ENCODE measurements around the gene CEP57L1.
"Not testable (repeated sequence)": the region's sequence is repeated elsewhere in the genome, so short reads cannot be mapped to it uniquely, and the experiment has no call there.

CEP57L1 gene

DNA sequence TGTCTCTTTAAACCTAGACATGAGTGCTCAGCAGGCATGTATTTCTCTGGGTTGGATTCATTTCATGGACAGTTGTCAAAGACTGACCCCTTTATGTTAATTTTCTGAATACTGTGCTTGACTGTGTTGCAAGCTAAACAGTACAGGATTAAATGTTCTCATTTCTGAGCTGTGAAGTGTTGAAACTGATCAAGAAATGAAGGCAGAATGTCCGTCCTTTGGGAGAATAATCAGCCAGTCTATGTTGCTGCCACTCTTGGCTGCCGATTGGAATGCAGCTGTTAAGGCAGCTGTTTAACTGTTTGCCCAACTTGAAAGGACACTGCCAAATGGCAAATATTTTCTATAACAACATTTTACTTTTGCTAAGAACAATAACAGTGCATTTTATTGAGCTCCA lies 87.3 kb downstream of the CEP57L1 start:
- DNase-seq = no peak

DNA sequence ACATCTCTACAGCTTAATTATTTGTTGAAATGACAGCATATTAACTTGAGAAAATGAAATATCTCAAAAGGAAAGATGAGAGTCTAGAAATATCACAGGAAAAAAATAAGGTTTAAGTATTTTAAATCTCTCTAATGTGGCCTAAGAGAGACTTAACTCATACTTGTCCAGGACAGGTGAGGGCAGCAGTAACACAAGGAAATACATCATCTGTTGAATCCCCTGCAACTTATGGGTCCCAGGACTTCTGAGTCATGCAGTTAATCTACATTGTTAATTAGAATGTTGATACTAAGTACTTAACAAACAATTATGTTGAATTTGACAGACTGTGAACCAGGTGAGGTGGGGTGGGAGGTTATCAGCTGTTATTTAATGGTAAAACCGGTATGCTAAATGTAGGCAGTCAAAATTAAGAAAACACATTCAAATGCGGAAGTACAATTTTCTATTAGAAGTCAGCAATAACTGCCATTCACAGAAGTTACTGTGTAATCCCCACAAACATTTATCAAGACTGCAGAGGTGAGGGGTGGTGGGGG lies 87.9 kb downstream of the CEP57L1 start:
- DNase-seq = peak; percentile 15

DNA sequence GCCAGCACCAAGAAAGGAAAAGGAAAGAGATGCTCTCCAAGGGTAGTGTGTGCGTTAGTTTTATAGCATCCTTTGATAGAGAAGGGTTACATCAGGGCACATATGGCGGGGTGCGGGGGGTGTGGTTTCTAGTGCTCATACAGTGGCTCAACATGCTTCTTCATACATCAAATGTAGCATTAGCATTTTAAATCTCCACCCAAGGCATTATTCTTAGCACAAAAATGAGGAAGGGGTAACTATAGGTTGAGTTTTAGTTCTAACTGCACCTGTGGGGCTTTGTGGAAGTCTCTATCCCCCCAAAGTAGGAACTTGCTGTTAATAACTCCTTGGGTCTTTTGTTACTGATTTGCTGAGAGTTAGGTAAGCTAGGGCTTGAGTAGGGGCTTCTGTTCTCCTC lies 89.3 kb downstream of the CEP57L1 start:
- no peak for DNase-seq

DNA sequence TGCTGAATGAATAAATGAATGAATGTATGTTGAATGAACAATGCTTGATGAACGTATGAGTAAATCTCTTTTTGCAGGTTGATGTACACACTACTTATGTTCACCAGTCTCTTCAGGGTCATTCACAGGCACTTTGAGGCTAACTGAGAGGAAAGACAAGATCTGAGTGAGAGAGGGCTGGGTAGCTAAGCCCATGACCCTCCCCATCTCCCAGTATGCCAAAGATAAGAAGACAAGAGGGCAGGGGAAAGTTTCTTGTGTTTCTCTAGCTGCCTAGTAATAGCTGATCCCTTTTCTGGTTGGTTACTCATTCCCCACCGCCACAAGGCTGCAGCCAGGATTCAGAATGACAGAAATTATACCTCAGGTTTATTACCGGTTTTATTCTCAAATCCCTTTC lies 90.7 kb downstream of the CEP57L1 start:
- DNase-seq = no peak

DNA sequence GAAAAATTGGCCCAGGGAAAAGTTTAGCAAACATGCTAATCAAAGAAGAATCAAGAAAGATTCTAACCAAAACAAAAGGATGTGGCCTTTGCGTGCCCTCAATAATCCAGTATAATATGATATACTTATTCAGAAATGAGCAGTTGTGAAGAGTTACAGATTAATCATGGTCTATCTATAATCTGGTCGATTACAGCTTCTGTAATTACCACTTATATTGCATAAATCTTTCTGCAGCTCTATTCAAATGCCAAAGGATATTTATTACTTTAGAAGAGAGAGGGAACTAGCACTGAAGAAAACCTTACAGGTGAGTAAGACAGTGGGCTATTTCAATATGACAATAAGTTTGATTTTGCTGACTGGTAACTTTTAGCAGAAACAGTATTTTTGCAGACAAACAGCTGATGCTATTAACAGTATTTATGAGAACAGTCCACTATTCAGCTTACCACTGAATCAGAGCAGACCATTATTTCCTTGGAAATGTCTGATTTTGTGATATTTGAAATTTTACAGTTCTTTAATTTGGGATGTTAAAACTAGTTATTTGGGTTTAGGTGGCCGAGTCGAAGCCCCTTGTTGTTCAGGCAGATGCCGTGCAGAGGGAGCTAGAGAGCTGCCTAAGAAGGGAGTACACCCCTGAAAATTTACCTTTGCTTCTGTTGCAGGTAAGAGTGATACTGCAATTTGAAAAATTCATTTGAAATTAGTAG lies 92.2 kb downstream of the CEP57L1 start:
- DNase-seq = peak; percentile 32

DNA sequence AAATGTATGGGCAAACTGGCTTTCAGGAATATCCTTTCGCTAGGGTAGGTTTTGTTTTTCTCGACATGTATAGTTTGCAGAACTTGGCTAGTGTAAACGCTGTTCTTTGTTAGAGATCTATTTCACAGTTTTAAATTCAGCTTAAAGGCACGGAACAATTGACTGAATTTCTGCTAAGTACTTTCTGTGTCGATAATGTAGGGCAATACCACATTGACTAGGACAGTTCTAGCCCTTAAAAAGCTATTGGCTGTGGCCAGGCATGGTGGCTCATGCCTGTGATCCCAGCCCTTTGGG lies 92.8 kb downstream of the CEP57L1 start:
- no peak for DNase-seq

DNA sequence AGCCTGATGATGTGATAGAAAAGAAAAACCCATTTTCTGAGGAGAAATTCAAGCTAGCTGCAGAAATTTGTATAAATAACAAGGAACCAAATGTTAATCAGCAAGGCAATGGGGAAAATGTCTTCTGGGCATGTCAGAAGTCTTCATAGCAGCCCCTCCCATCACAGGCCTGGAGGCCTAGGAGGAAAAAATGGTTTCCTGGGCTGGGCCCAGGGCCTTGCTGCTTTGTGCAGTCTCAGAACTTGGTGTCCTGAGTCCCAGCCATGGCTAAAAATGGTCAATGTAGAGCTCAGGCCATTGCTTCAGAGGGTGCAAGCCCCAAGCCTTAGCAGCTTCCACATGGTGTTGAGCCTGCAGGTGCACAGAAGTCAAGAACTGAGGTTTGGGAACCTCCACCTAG lies 96.1 kb downstream of the CEP57L1 start:
- DNase-seq = not testable (repeated sequence)

DNA sequence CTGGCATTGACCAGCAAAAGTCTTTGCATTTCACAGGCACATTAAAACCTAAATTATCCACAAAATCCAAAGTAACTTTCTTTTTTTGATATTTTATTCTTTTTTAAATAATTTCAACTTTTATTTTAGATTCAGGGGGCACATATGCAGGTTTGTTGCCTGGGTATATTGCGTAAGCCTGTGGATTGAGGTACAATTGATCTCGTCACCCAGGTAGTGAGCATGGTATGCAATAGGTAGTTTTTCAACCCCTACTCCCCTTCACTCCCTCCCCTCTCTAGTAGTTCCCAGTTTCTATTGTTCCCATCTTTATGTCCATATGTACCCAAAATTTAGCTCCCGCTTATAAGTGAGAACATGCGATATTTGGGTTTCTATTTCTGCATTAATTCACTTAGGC lies 97.6 kb downstream of the CEP57L1 start:
- DNase-seq = no peak

DNA sequence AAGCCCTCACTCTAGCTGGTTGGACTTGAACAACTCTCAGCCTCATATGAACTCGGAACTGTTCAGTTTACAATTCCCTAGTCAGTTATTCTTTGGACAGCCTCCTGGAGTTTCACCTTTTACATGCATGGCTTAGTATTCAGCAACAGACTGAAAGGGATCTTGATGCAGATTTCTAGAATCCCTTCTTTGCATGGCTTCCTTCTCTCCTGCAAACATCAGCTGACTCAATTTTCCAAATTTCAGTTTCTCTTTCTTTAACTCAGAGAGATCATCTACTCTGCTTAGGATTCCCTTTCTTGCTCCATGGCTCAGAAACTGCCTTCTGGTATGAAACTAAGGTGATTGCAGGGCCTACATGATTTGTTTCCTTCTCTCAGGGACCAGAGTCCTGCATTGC lies 99.6 kb downstream of the CEP57L1 start:
- DNase-seq = no peak

DNA sequence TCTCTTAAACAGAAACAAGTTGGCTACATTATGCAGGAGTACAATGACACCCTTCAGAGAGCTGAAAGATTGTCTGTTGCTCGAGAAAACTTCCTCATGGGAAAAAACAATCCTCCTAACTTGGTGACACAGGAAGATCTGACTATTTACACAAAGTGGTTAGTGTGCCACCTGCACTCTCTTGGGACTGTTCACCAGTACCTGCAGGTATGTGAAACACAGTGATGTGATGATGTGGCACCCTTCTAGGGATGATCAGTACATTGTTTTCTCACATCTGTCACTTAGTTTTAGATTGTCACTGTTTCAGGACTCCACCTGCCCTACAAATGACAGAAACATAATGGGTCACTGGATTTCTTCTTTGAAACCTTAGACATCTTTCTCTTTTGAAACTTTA lies 101.8 kb downstream of the CEP57L1 start:
- no peak for DNase-seq

DNA sequence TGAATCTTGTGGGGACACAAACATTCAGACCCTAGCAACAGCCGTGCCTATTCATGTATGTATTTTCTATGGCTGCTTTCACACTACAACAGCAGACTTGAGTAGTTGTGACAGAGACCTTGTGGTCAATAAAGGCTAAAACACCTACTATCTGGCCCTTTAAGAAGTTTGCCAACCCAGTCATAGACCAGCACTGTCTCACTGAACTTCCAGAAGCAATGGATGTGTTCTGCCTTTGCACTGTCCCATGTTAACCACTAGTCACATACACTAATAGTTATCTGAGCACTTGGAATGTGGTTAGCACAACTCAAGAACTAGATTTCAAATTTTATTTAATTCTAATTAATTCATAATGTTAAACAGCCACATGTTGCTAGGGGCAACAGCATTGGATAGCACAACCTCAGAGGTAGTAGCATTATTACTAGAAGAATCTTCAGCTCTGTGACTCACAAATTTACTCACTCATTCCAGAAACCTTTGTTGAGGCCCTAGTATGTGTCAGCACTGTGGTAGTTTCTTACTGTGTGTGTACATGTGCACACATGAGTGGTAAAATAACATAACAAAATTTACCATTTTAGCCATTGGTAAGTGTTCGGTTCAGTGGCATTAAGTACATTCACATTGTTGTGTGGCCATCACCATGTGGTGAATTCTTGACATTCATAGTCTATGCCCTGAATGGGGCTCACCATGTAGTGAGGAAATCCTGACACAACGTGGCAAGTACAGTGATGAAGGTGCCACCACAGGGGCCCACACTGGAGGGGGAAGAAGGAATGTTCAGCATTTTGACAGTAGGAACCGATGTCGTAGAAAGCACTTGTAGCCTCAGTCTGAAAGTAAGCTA lies 107.3 kb downstream of the CEP57L1 start:
- no peak for DNase-seq

DNA sequence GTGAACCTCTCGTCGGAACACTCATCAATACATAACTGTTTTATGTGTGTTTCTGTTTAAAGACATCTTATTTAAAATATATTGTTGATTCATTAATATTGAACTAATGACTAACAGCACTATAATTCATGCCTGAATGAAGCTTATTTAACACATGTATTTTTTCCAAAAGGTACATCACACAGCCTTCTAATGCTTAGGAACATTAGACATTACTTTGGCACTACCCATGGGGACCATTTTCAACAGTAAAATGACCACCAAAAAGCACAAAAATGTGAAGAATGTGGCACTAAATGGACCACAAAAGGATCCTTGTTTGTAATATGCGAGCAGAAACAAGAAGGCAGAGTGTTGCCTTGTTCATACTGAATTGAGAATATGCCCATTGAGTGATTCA lies 109.2 kb downstream of the CEP57L1 start:
- no peak for DNase-seq

DNA sequence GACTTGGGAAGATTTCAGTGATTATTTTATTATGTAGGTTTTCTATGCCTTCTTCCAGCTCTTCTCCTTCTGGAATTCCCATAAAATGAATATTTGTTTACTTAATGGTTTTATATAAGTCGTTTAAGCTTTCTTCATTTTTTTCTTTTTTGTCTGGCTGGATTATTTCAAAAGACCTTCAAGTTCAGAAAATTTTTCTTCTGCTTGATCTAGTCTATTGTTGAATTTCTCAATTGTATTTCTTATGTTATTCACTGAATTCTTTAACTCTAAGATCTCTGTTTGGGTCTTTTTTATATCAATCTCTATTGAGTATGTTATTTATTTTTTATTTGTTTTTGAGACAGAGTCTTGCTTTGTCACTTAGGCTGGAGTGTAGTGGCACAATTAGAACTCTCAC lies 117.4 kb downstream of the CEP57L1 start:
- no peak for DNase-seq

Data from DMS153 (cell line).